ENCODE data around the gene AAMP.
"Not testable (repeated sequence)": the region's sequence is repeated elsewhere in the genome, so short reads cannot be mapped to it uniquely, and the experiment has no call there.

AAMP gene

GRCh38 chr2:218273908-218274249 lies 3.9 kb upstream of the AAMP start:
- DNase-seq: no peak

GRCh38 chr2:218273214-218273907 lies 3.4 kb upstream of the AAMP start:
- DNase-seq: not testable (repeated sequence)

- peak; percentile 26 for DNase-seq
Observed at GRCh38 chr2:218272531-218273212, 2.7 kb upstream of the AAMP start.

- DNase-seq: no peak
Observed at GRCh38 chr2:218271865-218272530, 2.1 kb upstream of the AAMP start.

GRCh38 chr2:218271487-218271797 lies 1.5 kb upstream of the AAMP start:
- DNase-seq: no peak

- DNase-seq: no peak
Observed at GRCh38 chr2:218270721-218271486, 967 bp upstream of the AAMP start.

- no peak for DNase-seq
Observed at GRCh38 chr2:218267259-218267658, 2.7 kb downstream of the AAMP start.

- DNase-seq: no peak
Observed at GRCh38 chr2:218266316-218266979, 3.5 kb downstream of the AAMP start.

- DNase-seq: no peak
Observed at GRCh38 chr2:218265626-218266025, 4.3 kb downstream of the AAMP start.

GRCh38 chr2:218264773-218265561 lies 5.0 kb downstream of the AAMP start:
- no peak for DNase-seq

GRCh38 chr2:218263817-218264641 lies 5.9 kb downstream of the AAMP start:
- DNase-seq: no peak

- no peak for DNase-seq
Observed at GRCh38 chr2:218262631-218263586, 7.0 kb downstream of the AAMP start.

GRCh38 chr2:218262237-218262600 lies 7.7 kb downstream of the AAMP start:
- DNase-seq: no peak

GRCh38 chr2:218261423-218262236 lies 8.3 kb downstream of the AAMP start:
- DNase-seq: no peak

GRCh38 chr2:218260742-218261422 lies 9.1 kb downstream of the AAMP start, which contains the start of gene GPBAR1:
GPBAR1 (plus strand) TSS chr2:218261015; CDS start chr2:218262725, 1,710 bp downstream.
- DNase-seq: no peak

GRCh38 chr2:218260166-218260565 lies 9.8 kb downstream of the AAMP start:
- no peak for DNase-seq

GRCh38 chr2:218259099-218259961 lies 10.6 kb downstream of the AAMP start:
- DNase-seq: no peak

Data from NCI-H2029 treated with DMSO at 0.1 percent for 48 hours (cell line).